OCI-LY1 (cell line): ENCODE results near the gene PHKB.

Experiments used
- EZH2 ChIP-seq: fragments of 200-600 bp; sonication (generic), shearing (Covaris generic); IDR thresholded peaks from 2 replicates; pipeline ENCODE4 v1.8.0; 2017; ENCODE audit warnings: borderline replicate concordance, mixed run types, mild to moderate bottlenecking, antibody characterized with exemption, low read length, moderate library complexity, mixed read lengths
- TF ChIP-seq, protein P1 (sequence below): fragments of 200-600 bp; sonication (generic), shearing (Covaris generic); IDR thresholded peaks from 2 replicates; pipeline ENCODE4 v1.5.1; 2017; ENCODE audit warnings: mild to moderate bottlenecking, antibody characterized with exemption, low read length, moderate library complexity, mixed read lengths

DNA sequence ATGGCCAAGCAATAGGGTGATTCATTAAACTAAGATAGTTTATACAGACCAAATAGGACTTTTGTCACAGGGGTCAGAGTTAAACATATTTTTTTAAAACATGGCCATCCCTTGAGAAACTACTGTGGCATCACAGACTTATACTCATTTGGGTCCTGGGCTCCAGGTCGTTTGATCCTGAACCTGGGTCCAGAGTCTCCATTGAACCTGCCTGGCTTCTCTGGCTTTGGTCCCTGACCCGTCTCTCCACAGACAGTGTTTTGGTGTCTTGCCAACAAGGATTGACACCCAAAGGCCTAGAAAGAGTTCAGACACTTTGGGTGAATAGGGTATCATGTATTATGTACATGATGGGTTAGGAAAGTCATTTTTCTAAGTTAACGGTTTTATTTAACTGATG lies 236.7 kb downstream of the PHKB start:
- TF ChIP-seq, protein P1, sequence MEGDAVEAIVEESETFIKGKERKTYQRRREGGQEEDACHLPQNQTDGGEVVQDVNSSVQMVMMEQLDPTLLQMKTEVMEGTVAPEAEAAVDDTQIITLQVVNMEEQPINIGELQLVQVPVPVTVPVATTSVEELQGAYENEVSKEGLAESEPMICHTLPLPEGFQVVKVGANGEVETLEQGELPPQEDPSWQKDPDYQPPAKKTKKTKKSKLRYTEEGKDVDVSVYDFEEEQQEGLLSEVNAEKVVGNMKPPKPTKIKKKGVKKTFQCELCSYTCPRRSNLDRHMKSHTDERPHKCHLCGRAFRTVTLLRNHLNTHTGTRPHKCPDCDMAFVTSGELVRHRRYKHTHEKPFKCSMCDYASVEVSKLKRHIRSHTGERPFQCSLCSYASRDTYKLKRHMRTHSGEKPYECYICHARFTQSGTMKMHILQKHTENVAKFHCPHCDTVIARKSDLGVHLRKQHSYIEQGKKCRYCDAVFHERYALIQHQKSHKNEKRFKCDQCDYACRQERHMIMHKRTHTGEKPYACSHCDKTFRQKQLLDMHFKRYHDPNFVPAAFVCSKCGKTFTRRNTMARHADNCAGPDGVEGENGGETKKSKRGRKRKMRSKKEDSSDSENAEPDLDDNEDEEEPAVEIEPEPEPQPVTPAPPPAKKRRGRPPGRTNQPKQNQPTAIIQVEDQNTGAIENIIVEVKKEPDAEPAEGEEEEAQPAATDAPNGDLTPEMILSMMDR: no peak
- TF ChIP-seq EZH2: no peak
